H1 (cell line): ENCODE measurements around the gene TSPAN8. TPM values are rescaled to one million over a fixed set of nuclear protein-coding genes. Genes with fewer than 3 reads are reported as not detected.

Experiments
- CTCF ChIA-PET: fragments of 300-600 bp; sonication (Branson Sonifier 250); formaldehyde crosslinking; loops from one replicate; lab custom pipeline; 2021; ENCODE audit not compliant: partially characterized antibody; lab: Charles Lee
- POLR2A ChIA-PET: fragments of 300-600 bp; sonication (Branson Sonifier 250); formaldehyde crosslinking; loops from one replicate; lab custom pipeline; 2021; ENCODE audit warnings: inconsistent platforms; ENCODE audit not compliant: partially characterized antibody; lab: Charles Lee
- DNase-seq, 2 experiments: peaks; one replicate each; pipeline versions ENCODE4 v3.0.0 to v3.0.0-alpha.2; 2010 to 2022; ENCODE audit warnings: low spot score in 2 of 2, low read depth in 1 of 2, mixed read lengths in 1 of 2
- FAIRE-seq: peaks from 2 replicates; lab custom pipeline; 2011; peaks lifted over from hg19 to GRCh38; lab: Jason Lieb, UNC
- H2AFZ ChIP-seq: 2 replicates; pipeline ENCODE4 v1.8.1; 2012; ENCODE audit warnings: low read length, inconsistent platforms
- H2AK5ac ChIP-seq: 2 replicates; pipeline ENCODE4 v1.6.1; 2013; ENCODE audit warnings: low read depth, low read length
- H2BK120ac ChIP-seq: replicated peaks from 2 replicates; pipeline ENCODE3; 2013; ENCODE audit warnings: low read depth, low read length, inconsistent platforms
- H2BK12ac ChIP-seq: 2 replicates; pipeline ENCODE4 v1.6.1; 2013; ENCODE audit warnings: low read depth, low read length
- H2BK15ac ChIP-seq: 2 replicates; pipeline ENCODE4 v1.6.1; 2013; ENCODE audit warnings: low read length
- H2BK20ac ChIP-seq: 2 replicates; pipeline ENCODE4 v1.6.1; 2013; ENCODE audit warnings: low read length
- H2BK5ac ChIP-seq: 2 replicates; pipeline ENCODE4 v1.6.1; 2013; ENCODE audit warnings: low read depth, low read length
- H3K14ac ChIP-seq: 2 replicates; pipeline ENCODE4 v1.6.1; 2013; ENCODE audit warnings: inconsistent platforms; ENCODE audit not compliant: insufficient read length
- H3K18ac ChIP-seq: 2 replicates; pipeline ENCODE4 v1.6.1; 2013; ENCODE audit warnings: low read length; ENCODE audit errors: extremely low read depth
- H3K23ac ChIP-seq: 2 replicates; pipeline ENCODE4 v1.6.1; 2013; ENCODE audit warnings: inconsistent platforms; ENCODE audit not compliant: insufficient read length
- H3K23me2 ChIP-seq: 2 replicates; pipeline ENCODE4 v1.6.1; 2013; ENCODE audit warnings: low read depth, low read length
- H3K27ac ChIP-seq: 2 replicates; pipeline ENCODE4 v1.6.1; 2011; ENCODE audit warnings: low read depth, low read length, inconsistent platforms
- H3K27me3 ChIP-seq, 4 experiments: replicated peaks in 1 of 4; 1 replicate in 1 of 4; 2 replicates in 3 of 4; pipeline versions ENCODE4 v1.6.1 to v1.8.1; 2011 to 2013; ENCODE audit warnings: low read length in 3 of 4, mild to moderate bottlenecking in 3 of 4, inconsistent platforms in 2 of 4, mixed read lengths in 2 of 4, moderate library complexity in 1 of 4; ENCODE audit not compliant: control insufficient read depth in 3 of 4, insufficient read depth in 3 of 4; ENCODE audit errors: extremely low read depth in 1 of 4
- H3K36me3 ChIP-seq, 4 experiments: 2 replicates each; pipeline versions ENCODE4 v1.6.1 to v1.8.1; 2011 to 2013; ENCODE audit warnings: mild to moderate bottlenecking in 4 of 4, low read length in 3 of 4, moderate library complexity in 2 of 4, control low read depth in 1 of 4, inconsistent platforms in 1 of 4; ENCODE audit not compliant: insufficient read depth in 4 of 4, control insufficient read depth in 2 of 4
- H3K4ac ChIP-seq: replicated peaks from 2 replicates; pipeline ENCODE3; 2013; ENCODE audit warnings: low read length, low read depth, mixed read lengths, inconsistent platforms; ENCODE audit not compliant: insufficient read length
- H3K4me1 ChIP-seq, 4 experiments: replicated peaks in 1 of 4; 1 replicate in 1 of 4; 2 replicates in 3 of 4; pipeline versions ENCODE4 v1.6.1 to v1.8.1; 2011 to 2013; ENCODE audit warnings: low read length in 3 of 4, inconsistent platforms in 2 of 4, mixed read lengths in 1 of 4; ENCODE audit not compliant: insufficient read depth in 4 of 4, control insufficient read depth in 3 of 4
- H3K4me2 ChIP-seq, 2 experiments: 2 replicates each; pipeline versions ENCODE4 v1.6.1 to v1.8.1; 2011 to 2013; ENCODE audit warnings: low read depth in 2 of 2, low read length in 2 of 2, control low read depth in 1 of 2, inconsistent platforms in 1 of 2, mild to moderate bottlenecking in 1 of 2; ENCODE audit not compliant: insufficient read depth in 1 of 2
- H3K4me3 ChIP-seq, 4 experiments: fragments of 200-600, 300-600 bp in 1 of 4; sonication (generic), shearing (Covaris generic), sonication (Bioruptor Twin) in 1 of 4; 2 replicates each; pipeline versions ENCODE4 v1.5.1 to v1.8.1; 2011 to 2016; ENCODE audit warnings: low read length in 4 of 4, low read depth in 3 of 4, control low read depth in 2 of 4, inconsistent platforms in 2 of 4, mild to moderate bottlenecking in 2 of 4, mixed read lengths in 1 of 4, moderate library complexity in 1 of 4; ENCODE audit not compliant: insufficient read depth in 2 of 4; ENCODE audit errors: extremely low read depth in 1 of 4
- H3K56ac ChIP-seq: replicated peaks from 2 replicates; pipeline ENCODE3; 2013; ENCODE audit warnings: low read depth, mild to moderate bottlenecking, mixed read lengths, low read length, inconsistent platforms; ENCODE audit not compliant: insufficient read length
- H3K79me1 ChIP-seq: 2 replicates; pipeline ENCODE4 v1.6.1; 2013; ENCODE audit warnings: low read depth, low read length, control low read depth
- H3K79me2 ChIP-seq, 2 experiments: 2 replicates each; pipeline versions ENCODE4 v1.6.1 to v1.8.1; 2012 to 2013; ENCODE audit warnings: low read length in 2 of 2, mild to moderate bottlenecking in 2 of 2, inconsistent platforms in 1 of 2; ENCODE audit not compliant: insufficient read depth in 2 of 2, control insufficient read depth in 1 of 2
- H3K9ac ChIP-seq, 4 experiments: replicated peaks in 1 of 4; 1 replicate in 1 of 4; 2 replicates in 3 of 4; pipeline versions ENCODE4 v1.6.1 to v1.8.1; 2011 to 2013; ENCODE audit warnings: low read depth in 3 of 4, low read length in 3 of 4, control low read depth in 2 of 4, mild to moderate bottlenecking in 2 of 4, moderate library complexity in 2 of 4, inconsistent platforms in 1 of 4; ENCODE audit errors: extremely low read depth in 1 of 4
- H3K9me3 ChIP-seq, 2 experiments: 2 replicates each; pipeline versions ENCODE4 v1.6.1 to v1.8.1; 2012 to 2013; ENCODE audit warnings: mild to moderate bottlenecking in 2 of 2, moderate library complexity in 2 of 2, control low read depth in 1 of 2, inconsistent platforms in 1 of 2, low read depth in 1 of 2, low read length in 1 of 2, mixed read lengths in 1 of 2; ENCODE audit not compliant: insufficient read depth in 2 of 2
- H4K20me1 ChIP-seq, 2 experiments: replicated peaks in 1 of 2; 2 replicates each; pipeline versions ENCODE3 to v1.8.1; 2011 to 2013; ENCODE audit warnings: inconsistent platforms in 2 of 2, low read length in 2 of 2, mild to moderate bottlenecking in 1 of 2; ENCODE audit not compliant: insufficient read depth in 2 of 2, control insufficient read depth in 1 of 2
- H4K5ac ChIP-seq: 2 replicates; pipeline ENCODE4 v1.6.1; 2013; ENCODE audit warnings: low read length, low read depth, mixed read lengths, inconsistent platforms; ENCODE audit not compliant: insufficient read length
- H4K8ac ChIP-seq: 2 replicates; pipeline ENCODE4 v1.8.0; 2013; ENCODE audit warnings: mild to moderate bottlenecking, moderate library complexity, low read length, inconsistent platforms; ENCODE audit not compliant: insufficient read depth; ENCODE audit errors: extremely low read depth
- H4K91ac ChIP-seq: replicated peaks from 2 replicates; pipeline ENCODE3; 2013; ENCODE audit warnings: low read length, mixed read lengths, inconsistent platforms; ENCODE audit not compliant: insufficient read length
- EGR1 ChIP-seq: IDR thresholded peaks from 2 replicates; pipeline ENCODE4 v1.6.1; 2011; ENCODE audit warnings: low read depth, low read length, borderline replicate concordance
- JUND ChIP-seq: IDR thresholded peaks from 2 replicates; pipeline ENCODE4 v1.6.1; 2011; ENCODE audit warnings: mild to moderate bottlenecking, improper control_type of control experiment, low read length
- KDM4A ChIP-seq: IDR thresholded peaks from one replicate; pipeline ENCODE4 v1.7.1; 2012; ENCODE audit warnings: low read depth, mild to moderate bottlenecking, moderate library complexity, low read length, inconsistent platforms; ENCODE audit not compliant: severe bottlenecking
- POLR2A ChIP-seq, 2 experiments: IDR thresholded peaks; 1 replicate in 1 of 2; 2 replicates in 1 of 2; pipeline ENCODE4 v1.6.1; 2011; ENCODE audit warnings: low read depth in 2 of 2, low read length in 2 of 2, mild to moderate bottlenecking in 2 of 2; ENCODE audit errors: control extremely low read depth in 1 of 2
- SP1 ChIP-seq: IDR thresholded peaks from 2 replicates; pipeline ENCODE4 v1.6.1; 2011; ENCODE audit warnings: low read depth, low read length
- WGBS, 2 experiments: shearing (Covaris generic) in 1 of 2; methylation state at CpG; one replicate each; pipeline versions ENCODE4 v1.1.6 to v1.1.7; 2013 to 2015; ENCODE audit warnings: low lambda C conversion rate in 2 of 2, mixed read lengths in 2 of 2, inconsistent platforms in 1 of 2, low coverage in 1 of 2, missing lambda C conversion rate in 1 of 2; ENCODE audit not compliant: insufficient replicate concordance in 2 of 2, insufficient coverage in 1 of 2, insufficient read length in 1 of 2; ENCODE audit errors: extremely low coverage in 1 of 2, missing lambda C conversion rate in 1 of 2; 5-methylcytosine and 5-hydroxymethylcytosine counted together
- polyA plus RNA-seq, 7 experiments: library from polyadenylated mRNA; depleted of rRNA in 3 of 7; stranded (reverse) in 5 of 7; unstranded in 2 of 7; fragments of >200 nt in 5 of 7; fragments of 200-250 nt in 2 of 7; gene quantifications; 1 replicate in 5 of 7; 2 replicates in 1 of 7; 4 replicates in 1 of 7; pipeline versions ENCODE4 v1.2.1 to v1.2.3, GENCODE V29; 2011 to 2013; ENCODE audit warnings: missing spikeins in 2 of 7, mixed read lengths in 2 of 7
- total RNA-seq: library from RNA; stranded (reverse); fragmentation: NEBNext Ultra II Directional; extraction: Animal tissue kit (Norgen Biotek cat#: 25700); gene quantifications from 2 replicates; pipeline ENCODE4 v1.2.1, GENCODE V29; 2021
- TF ChIP-seq, protein P1 (sequence below): IDR thresholded peaks from 2 replicates; pipeline ENCODE4 v1.6.1; 2012; ENCODE audit warnings: inconsistent platforms

TSPAN8 gene
- total and polyA plus RNA-seq, 2 of the 8 experiments (the other 6 are each of a cell fraction or from before 2014, with no cell fraction given): not detected

DNA sequence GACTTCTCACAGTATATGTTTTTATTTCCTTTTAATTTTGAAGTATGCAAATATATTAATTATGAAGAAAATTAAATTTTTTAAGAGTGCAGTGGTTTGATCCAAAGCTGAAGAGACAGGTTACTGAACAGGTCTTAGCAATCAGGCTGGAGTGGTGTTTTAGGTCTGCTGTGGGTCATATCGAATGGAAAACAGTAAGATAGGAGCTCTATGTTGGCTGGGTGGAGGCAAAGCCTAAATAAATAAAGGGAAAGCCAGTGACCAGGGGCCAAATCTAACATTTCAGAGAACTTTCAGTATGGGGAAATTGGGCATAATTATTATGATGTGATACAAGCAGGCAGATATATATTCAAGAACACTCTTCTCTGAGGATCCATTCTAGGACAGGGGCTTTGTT is 12.7 kb upstream of the TSPAN8 start:
- Histone ChIP-seq H2BK15ac (no peak overlapping the region), H4K20me1 (no peaks in the 10 kb centered on the region), H2BK12ac (no peak overlapping the region), H3K36me3 (peaks cover 0 to 4% (median 0%) of the 10 kb centered on the region in 4 experiments; a peak in 2 of 8 replicates), H3K79me1 (no peaks in the 10 kb centered on the region), H3K14ac (no peak overlapping the region), H2BK120ac (no peak overlapping the region), H3K4me2 (no peak overlapping the region), H3K9ac (no peak overlapping the region), H3K4me1 (no peaks in the 10 kb centered on the region), H3K27me3 (no peaks in the 10 kb centered on the region), H2AFZ (no peak overlapping the region), H3K18ac (no peak overlapping the region), H3K56ac (no peak overlapping the region), H3K27ac (no peak overlapping the region), H2AK5ac (no peak overlapping the region), H3K4ac (no peak overlapping the region), H4K91ac (no peak overlapping the region), H3K4me3 (no peak overlapping the region), H3K23me2 (no peaks in the 10 kb centered on the region; the same call in 1 of the 2 replicates), H3K23ac (no peak overlapping the region), H2BK5ac (no peak overlapping the region), H4K5ac (no peak overlapping the region), H4K8ac (no peak overlapping the region), H3K9me3 (peaks cover 3 to 8% of the 10 kb centered on the region in 2 experiments; a peak in 2 of 4 replicates), H2BK20ac (no peak overlapping the region), H3K79me2 (no peaks in the 10 kb centered on the region)
- 95% methylated on average over 1 of the region's 1 CpG; no CpG with 5 or more reads in 1 of the 2 experiments for WGBS, 2 experiments
- TF ChIP-seq EGR1: no peak
- no peak for TF ChIP-seq KDM4A
- no peak for TF ChIP-seq POLR2A (IDR thresholded peaks at IDR 0.05; ENCODE audit: control extremely low read depth in 1 of 2, low read depth in 2 of 2, low read length in 2 of 2)
- no peak for TF ChIP-seq SP1
- TF ChIP-seq JUND: no peak
- TF ChIP-seq, protein P1, sequence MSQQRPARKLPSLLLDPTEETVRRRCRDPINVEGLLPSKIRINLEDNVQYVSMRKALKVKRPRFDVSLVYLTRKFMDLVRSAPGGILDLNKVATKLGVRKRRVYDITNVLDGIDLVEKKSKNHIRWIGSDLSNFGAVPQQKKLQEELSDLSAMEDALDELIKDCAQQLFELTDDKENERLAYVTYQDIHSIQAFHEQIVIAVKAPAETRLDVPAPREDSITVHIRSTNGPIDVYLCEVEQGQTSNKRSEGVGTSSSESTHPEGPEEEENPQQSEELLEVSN: no peak
- DNase-seq (no peak), FAIRE-seq (no peak)
- ChIA-PET CTCF (interaction anchor here (1.2 kb wide), 1 partner anchor 60 kb away, joined by 3 read pairs; no protein-coding TSS in a partner anchor), POLR2A (no interaction called here)
